Stimulated activated CD4-positive, alpha-beta T cell treated with anti-CD3 and anti-CD28 coated beads, Interleukin-1b, Interleukin-23, amount 100 ng/mL, for 24 hours (primary cell): Measurements from ENCODE around the gene RPS21.
"Not testable (repeated sequence)": the region's sequence is repeated elsewhere in the genome, so short reads cannot be mapped to it uniquely, and the experiment has no call there.

Experiments
- DNase-seq, 4 experiments: peaks; one replicate each; pipeline ENCODE4 v3.0.0-alpha.2; 2020; ENCODE audit warnings: low read depth in 4 of 4, low spot score in 1 of 4

RPS21 gene

DNA sequence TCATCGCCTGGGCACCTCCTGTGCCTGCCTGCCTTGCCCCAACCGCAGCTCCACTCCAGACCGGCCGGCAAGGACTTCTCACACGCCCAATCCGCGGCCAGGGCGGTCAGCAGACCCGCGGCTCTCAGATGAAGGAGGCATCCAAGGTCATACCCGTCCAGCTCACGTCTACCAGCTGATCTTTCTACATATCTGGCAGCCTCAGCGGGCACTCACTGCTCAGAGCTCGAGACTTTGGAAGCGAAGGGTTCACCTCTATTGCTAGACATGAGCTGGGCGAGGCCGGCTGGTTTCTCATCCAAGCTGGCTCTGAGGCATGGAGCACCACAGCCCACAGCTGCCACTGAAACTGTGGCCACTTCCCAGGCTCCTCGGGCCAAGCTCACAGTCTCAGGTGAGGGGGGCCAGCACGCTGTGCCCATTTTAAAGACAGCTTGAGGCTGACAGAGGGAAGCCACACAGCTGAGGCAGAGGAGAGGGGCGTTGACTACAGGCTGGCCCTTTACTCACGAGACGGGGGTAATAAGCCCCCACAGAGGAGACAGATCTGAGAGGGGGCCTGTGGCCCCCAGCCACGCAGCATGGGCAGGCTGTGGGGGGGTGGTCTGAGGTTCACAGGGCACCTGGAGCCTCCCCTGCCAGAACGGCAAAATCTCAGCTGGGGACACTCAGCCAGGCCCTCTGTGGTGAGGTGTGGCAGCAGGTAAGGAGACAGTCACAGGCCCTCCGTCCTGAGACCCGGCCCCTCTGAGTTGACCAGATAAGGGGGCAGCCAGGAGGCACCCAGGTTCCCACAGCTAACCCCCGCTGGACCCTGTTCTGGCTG, 21.8 kb upstream of the RPS21 start:
- no peak for DNase-seq

DNA sequence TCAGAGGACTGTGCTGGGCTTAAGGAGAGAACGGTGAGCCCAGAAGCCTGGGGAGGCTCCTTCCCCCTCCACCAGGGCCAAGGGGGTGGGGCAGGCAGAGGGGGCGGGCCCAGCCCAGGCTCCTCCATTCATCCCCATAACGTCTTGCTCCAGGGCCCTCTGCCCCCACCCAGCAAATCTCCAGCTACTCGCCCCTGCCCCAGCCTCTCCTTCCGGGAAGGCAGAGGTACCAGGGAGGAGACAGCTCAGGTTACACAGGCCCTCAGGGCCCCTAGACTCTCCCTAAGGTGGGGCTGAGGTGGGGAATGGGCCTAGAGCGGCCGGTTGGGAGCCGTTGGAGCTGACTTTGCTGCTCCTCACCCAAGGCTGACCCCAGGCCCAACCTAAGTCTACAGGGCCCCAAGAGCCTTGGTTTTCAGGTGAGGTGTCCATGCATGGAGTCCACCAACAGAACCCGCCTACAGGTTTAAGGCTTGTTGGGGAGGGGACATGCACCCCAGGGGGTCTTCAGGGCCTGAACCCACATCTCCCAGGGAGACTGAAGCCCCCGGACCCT, 21.0 kb upstream of the RPS21 start:
- DNase-seq, result no peak

DNA sequence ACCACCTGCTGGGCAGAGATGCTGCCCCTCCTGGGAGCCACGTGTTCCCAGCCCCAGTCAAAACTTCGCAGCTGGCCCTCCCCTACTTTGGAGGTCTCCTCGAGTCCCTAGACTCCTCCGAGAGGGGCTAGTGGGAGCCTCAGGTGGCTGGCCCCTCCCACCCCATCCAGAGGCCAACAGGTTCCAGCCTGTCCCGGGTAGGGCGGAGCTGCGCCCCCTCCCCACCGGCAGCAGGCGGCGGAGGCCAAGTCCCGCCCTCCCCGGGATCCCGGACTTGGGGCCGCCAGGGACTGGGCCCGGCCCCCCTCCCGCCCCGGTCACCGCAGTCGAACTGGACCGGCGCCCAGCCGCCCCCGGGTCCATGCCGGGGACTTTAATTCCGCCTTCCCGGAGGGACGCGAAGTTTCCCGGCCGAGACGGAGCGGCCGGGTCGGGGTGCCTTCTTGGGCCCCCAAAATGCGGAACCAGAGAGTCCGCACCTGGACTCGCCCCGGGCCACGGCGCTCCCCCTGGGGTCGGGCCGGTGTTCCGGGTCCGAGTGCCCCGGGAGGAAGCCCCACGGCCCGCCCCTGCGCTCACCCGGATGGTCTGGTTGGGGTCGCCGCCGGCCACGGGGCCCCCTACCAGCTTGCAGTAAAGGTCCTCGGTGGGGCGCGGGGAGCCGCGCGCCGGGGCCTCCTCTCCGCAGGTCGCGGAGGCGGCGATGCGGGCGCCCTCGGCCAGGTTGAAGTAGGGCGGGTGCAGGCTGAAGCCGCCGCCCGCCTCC, 20.4 kb upstream of the RPS21 start:
- DNase-seq, result no peak

DNA sequence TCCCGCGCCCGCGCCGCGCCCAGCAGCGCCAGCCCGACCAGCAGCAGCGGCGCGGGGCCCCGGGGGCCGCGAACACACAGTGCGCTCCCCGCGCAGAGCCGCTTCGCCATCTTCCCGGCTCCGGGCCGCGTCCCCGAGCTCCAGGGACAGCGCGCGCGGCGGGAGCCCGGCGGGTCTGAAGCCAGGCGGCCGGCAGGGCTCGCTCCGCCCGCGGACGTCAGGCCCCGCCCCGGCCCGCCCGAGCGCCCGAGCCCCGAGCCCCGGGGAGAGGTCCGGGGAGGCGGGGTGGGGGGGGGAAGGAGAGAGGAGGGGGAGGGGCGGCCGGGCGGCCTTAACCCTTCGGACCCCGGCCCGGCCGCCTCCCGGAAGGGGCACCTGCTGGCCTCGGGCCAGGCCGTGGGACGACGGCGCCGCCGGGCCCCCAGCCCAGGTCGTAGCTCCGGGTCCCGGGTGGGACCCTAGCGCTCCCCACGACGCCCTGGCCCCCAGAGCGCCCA, 19.7 kb upstream of the RPS21 start, which contains the start of gene LAMA5:
Gene LAMA5 (minus strand): TSS at position 177 of the 497 bp plus-strand sequence. CDS start 67 bp downstream, at position 110.
- DNase-seq, result no peak

DNA sequence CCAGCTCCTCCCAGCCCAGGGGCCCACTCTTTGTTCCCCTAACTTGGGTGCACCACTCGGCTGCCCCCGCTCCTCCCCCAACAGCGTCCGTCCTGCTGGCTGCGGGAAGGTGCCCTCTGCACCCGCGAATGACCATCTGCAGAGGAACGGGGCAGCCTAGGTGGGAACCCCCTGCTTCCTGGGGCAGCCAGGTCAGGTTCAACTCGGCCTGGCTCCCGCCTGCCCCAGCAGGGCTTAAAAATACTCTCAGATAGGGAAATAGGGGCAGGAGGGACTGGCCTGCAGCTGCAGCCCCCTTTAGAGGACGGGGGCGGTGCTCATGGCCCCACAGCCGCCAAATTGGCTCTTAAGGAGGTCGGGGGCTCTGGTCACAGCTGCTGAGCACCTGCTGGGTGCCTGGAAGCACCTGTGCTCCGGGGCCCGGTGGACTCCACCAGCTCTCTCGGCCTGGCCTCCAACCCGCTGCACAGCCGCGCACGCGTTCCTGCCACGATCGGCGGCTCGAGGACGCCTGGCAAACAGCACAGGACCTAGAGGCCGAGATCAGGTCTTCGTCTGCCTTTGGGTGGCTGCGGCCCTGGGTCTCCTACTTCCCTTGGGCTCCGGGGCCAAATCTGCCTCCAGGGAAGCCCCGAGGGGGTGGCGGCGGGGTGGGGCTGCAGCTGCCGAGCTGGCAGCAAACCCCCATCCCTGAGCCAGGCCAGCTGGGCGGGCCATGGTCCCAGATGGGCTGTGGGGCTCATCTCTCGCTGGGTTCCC, 19.1 kb upstream of the RPS21 start:
- DNase-seq, result no peak

DNA sequence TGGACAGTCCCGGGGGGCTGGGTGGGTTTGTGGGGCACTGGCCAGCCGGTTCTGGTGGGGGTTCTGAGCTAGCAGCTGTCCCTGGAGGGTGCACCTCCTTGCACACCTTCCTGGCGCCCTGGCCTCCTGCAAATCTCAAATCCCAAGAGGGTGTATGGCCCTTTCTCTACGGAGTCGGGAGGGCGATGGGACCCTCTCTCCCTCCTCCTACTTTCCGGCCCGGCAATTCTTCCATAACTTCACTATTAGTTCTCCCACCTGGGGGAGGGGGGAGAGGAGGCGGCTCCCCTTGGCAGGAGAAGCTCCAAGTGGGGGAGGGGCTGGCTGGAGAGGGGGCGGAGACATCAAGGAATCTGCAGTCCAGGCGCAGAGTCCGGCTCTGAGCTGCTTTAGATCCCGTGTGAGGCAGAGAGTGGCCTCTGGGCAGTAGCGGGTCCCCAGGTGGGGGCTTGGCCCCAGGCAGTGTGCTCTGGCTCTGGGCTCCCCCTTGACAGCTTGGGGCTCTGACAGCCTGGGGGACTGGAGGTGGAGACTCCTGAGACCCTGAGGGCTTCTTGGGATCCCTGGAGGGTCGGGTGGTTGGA, 18.4 kb upstream of the RPS21 start:
- no peak for DNase-seq

DNA sequence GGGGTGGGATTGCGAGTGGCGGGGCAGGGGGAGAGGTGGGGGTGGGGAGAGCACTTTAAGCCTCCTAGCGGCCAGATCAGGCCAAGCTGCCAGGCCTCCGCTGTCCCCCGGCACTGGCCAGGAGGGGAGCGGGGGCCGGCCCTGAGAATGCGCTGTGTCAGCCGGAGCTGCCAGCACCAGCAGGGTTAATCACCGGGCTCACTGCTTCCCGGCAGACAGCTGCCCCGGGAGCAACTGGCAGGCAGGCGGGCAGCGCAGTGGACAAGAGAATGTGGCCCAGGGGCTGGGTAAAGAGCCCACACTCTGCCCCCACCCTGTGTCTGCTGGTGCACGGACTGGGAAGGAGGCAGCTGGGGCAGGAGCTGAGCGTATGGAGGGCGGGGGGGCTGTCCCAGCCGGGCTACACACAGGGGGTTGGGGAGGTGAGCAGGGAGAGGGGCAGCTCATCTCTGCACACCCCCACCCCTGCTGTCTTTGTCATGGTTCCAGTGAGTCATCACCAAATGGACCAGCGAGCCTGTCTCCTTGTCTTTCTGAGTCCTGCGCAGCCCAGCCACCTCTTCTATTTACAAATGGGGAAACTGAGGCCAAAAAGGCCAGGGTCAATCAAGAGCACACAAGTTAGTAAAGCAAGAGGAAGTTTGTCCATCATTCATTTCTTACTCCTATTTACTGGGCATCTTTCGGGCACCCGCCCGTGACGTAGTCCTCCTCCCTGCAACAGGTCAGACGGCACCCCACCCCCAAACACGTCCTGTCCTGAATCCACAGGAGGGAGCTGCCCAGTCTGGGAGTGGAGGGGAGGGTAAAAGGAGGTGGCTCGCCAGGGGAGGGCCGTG, 17.7 kb upstream of the RPS21 start:
- DNase-seq, result no peak

DNA sequence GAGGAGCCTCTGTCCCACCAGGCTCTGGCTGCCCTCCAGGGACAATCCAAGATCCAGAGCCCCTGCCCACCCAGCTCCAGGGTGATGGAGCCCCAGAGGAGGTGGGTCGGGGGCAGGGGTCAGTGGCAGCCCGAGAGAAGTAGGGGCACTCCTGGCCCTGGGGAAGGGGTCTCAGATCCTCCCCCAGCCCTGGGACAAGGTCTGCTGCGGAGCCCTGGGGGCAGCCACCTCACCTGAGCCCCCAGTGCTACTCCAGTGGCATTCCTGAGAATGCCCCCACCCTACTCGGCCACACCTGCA, 17.1 kb upstream of the RPS21 start:
- no peak for DNase-seq

DNA sequence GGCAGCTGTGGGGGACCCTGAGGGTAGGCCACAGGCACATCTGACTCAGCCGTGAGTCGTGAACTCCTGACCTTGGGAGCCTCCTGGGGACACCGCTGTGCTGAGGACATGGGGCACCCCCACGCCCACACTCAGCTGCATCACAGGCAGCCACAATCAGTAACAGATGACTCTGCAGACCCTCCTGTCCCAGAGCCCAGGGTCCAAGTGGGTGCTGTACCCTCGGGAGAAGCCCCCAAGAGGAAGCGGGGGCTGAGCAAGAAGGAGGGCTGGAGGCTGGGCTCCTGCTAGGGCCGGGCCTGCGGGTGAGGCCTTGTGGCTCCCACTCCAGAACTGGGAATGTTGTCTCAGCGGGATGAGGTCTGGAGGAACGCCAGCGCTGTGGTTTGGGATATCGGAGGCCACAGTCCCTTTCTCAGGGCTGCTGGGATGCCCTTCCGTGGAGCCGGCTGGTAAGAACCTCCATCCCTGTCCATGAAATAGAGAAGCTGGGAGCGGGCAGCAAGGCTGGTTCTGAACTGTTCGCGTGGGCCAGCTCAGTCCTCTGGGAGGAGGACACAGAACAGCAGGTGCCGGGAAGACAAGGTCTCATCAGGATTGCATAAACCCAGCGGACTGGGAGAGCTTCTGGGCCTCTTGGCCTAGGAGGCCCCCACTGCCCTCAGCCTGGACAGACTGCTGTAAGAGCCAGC, 16.6 kb upstream of the RPS21 start:
- peak in 1 of 4 experiments; percentile 38 for DNase-seq

DNA sequence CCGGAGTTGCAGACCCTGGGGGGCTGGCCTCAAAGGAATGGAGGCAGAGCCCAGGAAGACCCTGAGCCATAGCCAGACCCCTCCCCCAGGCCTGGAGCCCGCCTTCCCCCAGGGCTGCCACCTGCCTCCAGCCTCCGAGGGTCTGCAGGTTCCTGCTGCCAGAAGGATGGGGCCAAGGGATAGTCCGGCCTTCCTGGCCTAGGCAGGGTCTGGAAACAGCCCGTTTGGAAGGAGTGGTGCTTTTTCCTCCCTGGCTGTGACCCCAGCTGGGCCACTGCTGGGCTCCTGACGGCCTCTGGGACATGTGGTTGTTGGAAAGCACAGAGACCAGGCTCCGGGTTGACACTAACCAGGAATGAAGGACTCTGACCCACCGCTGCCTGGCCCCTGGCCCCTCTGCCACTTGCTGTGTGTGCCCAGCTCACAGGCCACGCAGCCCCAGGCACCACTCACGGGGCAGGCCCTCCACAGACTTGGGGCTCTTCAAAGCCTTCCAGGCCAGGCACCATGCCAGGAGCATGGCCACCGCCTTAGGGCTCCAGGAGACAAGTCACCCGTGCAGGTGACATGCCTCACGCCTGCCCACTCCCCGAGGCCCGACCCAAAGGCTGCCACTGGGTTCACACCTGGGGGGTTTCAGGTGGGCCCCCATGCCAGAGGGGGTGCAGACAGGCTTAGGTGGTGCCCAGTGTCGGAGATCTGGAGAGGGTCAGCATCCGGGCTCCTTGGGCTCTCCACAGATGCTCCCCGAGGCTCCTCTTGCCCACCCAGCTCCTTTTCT, 15.9 kb upstream of the RPS21 start:
- DNase-seq, result no peak

DNA sequence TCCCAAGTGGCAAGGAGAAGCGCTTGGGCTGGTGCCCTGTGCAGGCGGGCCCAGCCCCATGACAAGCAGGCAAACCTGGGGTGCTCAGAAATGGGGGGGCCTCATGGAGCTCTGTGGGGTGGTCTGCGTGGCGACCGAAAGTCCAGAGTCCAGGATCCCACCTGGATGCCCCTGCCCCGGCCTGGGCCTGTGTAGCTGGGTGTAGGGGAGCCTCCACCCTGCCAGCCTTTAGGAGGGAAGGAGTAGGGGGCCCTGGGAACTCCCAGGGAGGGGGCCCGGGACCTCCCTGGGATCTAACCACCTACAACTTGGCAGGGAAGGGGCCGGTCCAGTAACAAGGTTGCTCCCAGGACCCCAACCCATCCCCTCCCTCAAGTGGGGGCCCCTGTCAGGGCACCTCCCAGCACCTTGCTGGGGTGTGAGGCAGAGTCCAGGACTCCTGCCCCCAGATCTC, 15.3 kb upstream of the RPS21 start:
- no peak for DNase-seq

DNA sequence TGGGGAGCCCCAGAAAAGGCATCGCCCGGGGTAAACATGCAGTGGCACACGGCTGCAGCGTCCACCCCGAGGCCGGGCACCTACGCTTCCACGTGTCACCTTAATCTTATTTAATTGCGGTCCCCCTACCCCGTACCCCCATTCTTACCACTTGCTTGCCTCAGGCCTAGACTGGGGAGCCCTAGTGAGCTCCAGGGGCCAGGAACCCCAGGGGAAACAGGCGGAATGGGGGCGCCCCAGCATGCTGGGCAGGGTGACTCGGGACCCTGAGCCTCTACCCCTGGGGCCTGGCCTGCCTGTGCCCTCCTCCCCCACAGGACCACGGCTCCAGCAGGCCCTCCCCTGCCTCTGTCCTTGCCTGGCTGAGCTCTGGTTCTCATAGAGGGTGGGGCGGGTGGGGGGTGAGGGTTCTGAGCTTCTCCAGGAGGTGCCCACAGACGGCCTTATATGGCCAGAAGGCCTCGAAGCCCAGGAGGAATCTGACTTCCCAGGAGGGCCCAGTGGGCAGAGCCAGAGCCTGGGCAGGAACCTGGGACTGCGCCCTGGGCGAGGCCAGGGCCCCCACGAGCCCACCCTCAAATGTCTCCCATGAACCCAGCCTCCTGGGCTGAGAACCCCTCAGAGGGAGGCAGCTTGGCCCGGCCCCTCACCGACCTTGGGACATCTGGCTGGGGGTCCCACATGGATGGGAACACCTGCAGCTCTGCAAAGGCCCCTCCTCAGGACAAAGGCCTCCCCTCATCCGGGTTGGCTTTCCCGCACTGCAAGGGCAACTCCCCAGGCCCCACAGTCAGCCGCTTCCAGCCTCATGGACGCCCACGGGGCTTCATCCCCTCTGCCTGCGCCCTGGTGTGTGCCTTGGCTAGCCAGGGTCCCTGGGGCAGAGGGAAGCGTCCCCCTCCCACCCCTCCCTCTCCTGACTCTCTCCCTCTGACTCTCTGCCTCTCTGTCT, 14.6 kb upstream of the RPS21 start:
- no peak for DNase-seq

DNA sequence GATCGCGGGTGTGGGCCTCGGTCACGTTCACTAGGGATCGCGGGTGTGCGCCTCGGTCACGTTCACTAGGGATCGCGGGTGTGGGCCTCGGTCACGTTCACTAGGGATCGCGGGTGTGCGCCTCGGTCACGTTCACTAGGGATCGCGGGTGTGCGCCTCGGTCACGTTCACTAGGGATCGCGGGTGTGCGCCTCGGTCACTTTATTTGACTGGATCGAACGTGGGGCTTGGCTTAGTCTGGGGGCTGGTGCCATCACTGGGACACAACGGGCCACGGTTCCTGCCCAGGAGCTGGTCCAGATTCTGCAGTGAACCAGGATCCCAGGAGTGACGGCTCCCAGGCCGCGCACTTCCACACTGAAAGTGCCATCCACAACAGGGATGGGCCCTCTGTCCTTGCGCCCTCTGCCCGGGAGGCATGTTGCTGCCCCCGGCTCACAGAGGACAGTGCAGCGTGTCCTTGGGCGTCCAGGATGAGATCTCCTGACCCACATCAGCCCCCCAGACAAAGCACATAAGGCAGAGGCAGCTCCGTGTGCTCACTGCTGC, 13.2 kb upstream of the RPS21 start:
- DNase-seq, result not testable (repeated sequence)

DNA sequence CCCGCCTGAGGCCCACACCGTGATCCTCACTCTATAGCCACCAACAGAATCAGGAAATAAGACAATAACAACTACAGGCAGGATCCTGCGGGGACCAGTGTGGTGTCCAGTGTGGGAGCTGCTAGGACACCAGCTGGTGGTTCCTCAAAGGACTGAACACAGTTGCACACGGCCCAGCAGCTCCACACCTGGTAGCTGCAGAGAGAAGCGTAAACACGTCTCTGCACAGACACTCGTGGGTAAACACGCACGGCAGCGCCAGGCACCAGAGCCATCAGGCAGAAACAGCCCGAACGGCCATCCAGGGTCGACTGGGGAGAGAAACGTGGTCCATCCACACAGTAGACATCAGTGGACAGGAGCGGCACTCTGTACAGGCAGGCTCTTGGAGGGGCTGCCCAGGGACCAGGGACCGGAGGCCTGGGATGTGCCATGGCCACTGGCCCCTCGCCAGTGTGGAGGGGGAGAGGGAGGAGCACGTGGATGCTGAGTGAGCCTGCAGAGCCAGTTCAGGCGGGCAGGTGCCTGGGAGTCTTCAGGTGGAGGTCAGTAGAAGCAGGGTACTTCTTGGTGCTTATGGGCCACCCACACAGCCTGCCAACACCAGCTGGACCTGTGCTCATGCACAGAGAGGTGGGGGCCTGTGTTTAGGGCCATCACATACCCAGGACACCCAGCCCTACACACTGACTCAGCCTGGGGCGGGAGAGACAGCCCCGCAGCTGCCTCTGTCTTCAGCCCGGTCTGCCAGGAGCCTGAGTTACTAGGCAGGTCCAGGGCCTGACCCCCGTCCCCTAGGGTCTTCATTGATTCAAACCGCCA, 12.4 kb upstream of the RPS21 start:
- DNase-seq, result no peak

DNA sequence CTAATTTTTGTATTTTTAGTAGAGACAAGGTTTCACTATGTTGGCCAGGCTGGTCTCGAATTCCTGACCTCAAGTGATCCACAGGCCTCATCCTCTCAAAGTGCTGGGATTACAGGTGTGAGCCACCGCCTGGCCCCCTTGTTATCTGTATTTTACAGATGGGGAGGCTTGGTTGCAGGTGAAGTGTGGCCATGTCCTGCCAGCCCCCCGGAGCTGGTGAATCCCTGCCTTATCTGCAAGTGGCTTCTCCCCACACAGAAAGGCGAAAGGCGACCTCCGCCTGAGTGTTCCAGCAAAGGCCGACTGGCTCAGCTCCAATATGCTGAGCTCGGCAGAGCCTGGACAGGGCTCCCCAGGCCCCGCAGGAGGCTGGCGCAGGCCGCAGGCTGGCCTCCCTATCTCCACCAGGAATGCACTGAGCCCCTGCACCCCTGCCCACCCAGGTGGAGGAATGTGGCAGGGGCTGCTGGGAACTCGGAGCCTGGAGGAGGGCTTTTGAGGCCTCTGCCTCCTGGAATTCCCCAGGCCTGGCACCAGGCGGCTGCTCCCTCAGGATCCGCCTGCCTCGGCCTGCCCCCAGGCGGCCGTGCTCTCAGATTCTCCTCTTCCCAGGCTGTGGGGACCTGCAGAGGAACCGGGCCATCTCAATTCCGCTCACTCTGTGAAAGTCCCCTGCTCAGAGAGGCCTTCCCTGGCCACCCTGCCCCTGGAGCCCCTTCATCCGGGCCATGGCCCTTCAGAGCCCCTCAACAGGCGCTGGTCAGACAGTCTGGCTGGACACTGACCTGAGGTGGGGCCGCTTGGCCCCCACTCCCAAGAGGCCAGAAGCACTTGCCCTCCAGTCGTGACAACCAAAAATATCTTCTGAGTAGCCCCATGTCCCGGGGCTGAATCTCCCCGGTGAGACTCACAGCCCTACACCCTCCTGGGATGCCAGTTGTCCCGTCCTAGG, 10.5 kb upstream of the RPS21 start:
- no peak for DNase-seq
